SK-N-SH treated with all-trans-retinoic acid at 6 μM for 48 hours (cell line): ENCODE measurements around the gene EVA1C.

ENCODE experiments used
- BACH2 ChIP-seq: fragments of 250-450 bp; sonication (Bioruptor Pico); IDR thresholded peaks from 2 replicates; pipeline ENCODE4 v1.9.0; 2021; ENCODE audit warnings: mild to moderate bottlenecking, borderline replicate concordance
- ISL1 ChIP-seq: fragments of 250-450 bp; sonication (Bioruptor Pico); IDR thresholded peaks from 2 replicates; pipeline ENCODE4 v2.1.2; 2022; ENCODE audit warnings: mild to moderate bottlenecking, moderate library complexity

DNA sequence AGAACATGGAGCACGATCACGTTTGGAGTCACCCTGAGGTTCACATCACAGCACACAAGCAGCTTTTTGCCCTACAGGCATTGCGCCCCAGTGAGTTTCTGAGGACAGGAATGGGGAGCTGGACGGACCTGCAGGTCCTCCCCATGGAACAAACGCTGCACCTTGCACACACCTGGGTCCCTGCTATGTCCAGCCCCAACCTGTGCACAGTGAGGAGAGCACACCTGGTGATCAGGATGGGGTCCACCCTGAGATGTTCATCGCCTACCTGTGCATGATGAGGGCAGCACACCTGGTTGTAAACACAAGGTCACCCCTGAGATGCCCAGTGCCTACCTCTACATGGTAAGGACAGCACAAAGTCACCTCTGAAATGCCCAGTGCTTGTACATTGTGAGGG is 126.9 kb downstream of the EVA1C start:
- TF ChIP-seq BACH2 (CRISPR knock-in tag) (no peak), ISL1 (CRISPR knock-in tag) (no peak)
